NCI-H1417 treated with DMSO at 0.1 percent for 48 hours (cell line): ENCODE results near the gene ALOXE3.

ENCODE experiments used
- DNase-seq: peaks from one replicate; lab custom pipeline; 2025; lab: John Stamatoyannopoulos, UW

ALOXE3 gene

DNA sequence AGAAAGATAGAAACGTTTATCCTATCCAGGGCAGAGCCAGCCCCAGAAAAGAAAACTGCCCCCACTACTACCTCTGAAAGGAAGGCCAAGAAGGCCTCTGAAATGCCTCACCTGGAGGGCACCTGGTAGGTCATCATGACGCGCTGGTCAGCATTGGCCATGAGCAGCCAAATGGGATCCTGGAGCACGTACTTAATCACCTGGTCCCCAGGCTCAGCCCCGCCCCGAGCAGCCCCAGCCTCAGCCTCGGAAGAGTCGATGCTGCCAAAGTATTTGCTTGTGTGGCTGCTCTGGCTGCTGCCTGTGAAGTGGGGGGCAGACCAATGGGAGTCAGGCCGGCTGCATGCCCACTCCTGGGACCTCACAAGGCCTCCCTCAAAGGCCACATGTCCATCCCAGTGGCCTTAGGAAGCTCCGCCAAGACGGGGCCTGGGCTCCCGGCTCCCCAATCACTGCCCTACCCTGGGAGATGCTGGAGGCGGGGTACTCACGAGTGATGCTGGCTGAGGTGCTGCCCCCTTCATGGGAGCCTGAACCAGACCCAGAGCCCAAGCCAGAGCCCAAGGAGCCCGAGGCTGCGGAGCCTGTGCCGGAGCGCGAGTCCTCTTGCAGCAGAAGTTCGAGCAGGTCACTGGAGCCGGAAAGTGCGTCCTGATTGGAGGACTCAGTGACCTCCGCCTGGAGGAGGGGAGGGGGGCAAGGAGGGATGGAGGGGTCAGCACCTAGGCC is 24.0 kb upstream of the ALOXE3 start:
- no peak for DNase-seq

- DNase-seq, result no peak
These were observed 23.4 kb upstream of the ALOXE3 start for GRCh38 chr17:8141741-8142140.

- no peak for DNase-seq
These were observed 22.7 kb upstream of the ALOXE3 start for GRCh38 chr17:8141045-8141444.

DNA sequence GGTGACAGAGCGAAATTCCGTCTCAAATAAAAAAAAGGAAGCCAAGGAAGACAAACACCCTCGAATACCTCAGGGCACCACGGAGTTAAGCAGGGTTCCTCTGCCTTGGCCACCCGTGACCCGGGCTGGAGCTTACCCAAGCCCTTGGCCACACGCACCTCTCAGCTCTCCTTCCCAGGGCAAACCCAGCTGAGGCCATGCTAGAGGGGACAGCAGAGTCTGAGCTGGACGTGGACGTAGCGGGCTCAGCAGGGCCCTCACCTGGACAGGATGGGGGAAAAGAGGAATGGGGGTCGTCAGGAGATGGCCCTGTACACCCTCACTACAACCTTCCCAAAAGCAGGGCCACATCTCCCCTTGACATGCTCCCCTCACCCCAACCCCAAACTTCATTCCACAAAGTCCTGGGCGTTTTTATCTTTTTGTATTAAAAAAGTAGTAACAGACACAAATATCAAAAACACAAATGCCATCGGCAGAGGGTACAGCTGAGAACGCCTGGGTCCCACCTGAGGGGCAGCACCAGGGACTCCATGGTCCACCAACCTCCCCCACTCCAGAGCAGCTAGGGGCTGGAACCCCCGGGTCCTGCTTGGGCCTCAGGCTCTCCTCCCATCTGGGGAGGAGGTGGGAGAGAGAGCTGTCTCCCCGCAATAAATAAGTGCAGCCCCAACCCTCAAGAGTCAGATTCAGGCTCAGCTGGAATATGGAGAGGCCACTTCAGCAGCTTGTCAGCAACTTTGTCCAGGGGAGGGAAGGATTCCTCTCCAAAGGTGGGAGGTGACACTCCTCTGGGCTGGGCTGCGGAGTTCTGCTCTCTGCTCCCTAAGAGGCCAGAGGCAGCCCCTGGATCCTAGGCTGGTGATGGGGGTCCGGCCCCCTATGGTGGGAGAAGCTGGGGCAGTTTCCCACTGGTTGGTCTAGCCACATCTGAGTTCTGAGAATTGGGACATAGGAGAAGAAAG is 22.0 kb upstream of the ALOXE3 start:
- DNase-seq, result no peak

GRCh38 chr17:8138672-8139371 is 20.5 kb upstream of the ALOXE3 start:
- DNase-seq, result peak; percentile 81

DNA sequence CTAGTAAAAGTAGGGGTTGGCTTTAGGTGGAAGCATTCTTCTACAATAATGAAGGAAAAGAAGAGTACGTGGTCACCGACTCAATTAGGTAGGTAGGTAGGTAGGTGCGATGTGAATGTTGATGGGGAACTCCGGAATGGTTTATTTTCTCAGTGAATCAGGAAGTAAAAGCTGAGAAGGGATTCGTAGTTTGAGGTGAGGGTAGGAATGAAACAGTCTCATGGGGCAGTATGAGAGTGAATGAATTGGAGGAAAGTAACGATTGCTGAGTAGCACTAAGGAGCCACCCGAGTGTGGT is 20.0 kb upstream of the ALOXE3 start:
- no peak for DNase-seq

DNA sequence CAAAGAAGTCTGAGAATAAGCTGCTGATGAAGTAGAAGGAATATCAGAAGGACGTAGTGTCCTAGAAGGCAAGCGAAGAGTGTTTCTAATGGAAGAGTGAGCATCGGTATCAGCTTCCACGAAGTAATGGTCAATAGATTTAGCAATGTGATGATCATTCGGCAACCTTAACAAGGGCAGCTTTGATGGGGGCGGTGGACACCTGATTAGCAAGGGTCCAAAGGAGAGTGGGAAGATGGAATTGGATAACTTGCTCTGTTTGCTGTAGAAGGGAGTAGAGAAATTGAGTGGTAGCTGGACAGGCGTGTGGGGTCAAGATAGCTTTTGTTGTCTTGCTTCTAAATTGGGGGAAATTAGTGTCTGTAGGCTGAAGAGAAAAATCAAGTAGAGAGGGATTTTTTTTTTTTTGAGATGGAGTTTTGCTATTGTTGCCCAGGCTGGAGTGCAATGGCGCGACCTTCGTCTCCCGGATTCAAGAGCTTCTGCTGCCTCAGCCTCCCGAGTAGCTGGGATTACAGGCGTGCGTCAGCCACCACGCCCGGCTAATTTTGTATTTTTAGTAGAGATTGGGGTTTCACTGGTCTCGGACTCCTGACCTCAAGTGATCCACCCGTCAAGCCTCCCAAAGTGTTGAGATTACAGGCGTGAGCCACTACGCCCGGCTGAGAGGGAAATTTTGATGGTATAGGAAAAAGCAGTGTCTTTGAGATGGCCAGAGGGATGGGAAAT is 19.5 kb upstream of the ALOXE3 start:
- no peak for DNase-seq

DNA sequence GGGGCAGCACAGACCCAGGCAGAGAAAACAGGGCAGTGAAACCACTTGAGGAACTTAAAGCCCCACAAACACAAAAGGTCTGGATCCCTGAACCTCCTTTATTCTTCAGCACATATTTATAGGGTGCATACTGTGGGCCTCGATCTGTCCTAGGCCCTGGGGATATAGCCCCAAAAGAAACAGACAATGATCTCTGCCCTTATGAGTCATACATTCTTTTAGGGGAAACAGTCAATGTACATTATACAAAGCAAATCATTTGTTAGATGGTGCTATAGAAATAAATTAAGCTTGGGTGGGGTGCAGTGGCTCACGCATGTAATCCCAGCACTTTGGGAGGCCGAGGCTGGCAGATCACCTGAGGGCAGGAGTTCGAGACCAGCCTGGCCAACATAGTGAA is 15.6 kb upstream of the ALOXE3 start:
- no peak for DNase-seq

- no peak for DNase-seq
These were observed 15.1 kb upstream of the ALOXE3 start for GRCh38 chr17:8133399-8133798.

DNA sequence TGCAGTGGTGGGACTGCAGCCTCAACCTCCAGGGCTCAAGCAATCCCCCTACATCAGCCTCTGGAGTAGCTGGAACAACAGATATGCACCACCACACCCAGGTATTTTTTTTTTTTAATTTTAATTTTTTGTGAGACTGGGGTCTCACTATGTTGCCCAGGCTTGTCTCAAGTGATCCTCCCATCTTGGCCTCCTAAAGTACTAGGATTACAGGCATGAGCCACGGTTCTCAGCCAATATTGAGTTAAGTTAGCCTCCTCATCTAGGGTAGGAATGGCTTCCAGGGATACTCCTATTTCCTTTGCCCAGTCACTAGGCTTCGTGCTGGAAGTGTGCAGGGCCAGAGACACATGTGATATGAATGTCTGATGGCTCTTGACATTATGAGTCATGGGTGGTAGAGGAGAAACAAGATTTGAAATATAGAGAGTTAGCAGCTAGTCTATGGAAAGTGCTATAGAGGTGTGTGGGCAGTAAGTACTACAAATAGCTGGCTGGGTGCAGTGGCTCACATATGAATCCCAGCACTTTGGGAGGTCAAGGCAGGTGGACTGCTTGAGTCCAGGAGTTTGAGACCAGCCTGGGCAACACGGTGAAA is 13.6 kb upstream of the ALOXE3 start:
- no peak for DNase-seq

- DNase-seq, result no peak
These were observed 9.9 kb upstream of the ALOXE3 start for GRCh38 chr17:8128125-8128784.

- no peak for DNase-seq
These were observed 8.3 kb upstream of the ALOXE3 start for GRCh38 chr17:8126491-8127066.

DNA sequence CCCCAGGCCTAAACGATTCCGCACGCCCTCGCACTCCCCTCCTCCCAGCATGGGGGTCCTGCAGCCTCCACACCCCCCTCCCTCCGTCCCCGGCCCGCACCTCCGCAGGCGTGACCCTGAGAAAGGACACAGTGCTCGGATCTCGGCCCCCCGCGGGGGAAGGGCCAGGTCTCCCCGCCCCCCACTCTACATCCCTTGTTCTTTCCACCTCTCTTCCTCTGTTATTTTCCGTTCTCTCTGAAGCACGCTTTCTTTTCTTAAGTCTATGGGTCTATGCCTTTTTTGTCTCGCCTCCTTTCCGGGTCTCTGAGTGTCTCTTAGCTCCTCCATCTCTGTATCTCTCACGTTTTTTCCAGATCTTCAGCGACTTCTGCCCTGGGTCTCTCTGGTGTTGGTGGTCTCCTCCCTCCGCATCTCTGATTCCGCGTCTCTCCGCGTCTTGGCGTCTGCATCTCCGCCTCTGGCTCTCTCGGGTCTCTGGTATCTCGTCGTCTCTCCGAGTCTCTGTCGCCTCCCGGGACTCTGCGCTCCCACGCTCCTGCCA is 7.7 kb upstream of the ALOXE3 start:
- no peak for DNase-seq

GRCh38 chr17:8125154-8125946 is 7.0 kb upstream of the ALOXE3 start:
- no peak for DNase-seq

- no peak for DNase-seq
These were observed 6.2 kb upstream of the ALOXE3 start for GRCh38 chr17:8124350-8125153.

- no peak for DNase-seq
These were observed 5.5 kb upstream of the ALOXE3 start, which contains the start of gene HES7 for GRCh38 chr17:8123695-8124349. TSS of gene HES7 (minus strand) at chr17:8124106. CDS start at chr17:8124084, 22 bp downstream.

DNA sequence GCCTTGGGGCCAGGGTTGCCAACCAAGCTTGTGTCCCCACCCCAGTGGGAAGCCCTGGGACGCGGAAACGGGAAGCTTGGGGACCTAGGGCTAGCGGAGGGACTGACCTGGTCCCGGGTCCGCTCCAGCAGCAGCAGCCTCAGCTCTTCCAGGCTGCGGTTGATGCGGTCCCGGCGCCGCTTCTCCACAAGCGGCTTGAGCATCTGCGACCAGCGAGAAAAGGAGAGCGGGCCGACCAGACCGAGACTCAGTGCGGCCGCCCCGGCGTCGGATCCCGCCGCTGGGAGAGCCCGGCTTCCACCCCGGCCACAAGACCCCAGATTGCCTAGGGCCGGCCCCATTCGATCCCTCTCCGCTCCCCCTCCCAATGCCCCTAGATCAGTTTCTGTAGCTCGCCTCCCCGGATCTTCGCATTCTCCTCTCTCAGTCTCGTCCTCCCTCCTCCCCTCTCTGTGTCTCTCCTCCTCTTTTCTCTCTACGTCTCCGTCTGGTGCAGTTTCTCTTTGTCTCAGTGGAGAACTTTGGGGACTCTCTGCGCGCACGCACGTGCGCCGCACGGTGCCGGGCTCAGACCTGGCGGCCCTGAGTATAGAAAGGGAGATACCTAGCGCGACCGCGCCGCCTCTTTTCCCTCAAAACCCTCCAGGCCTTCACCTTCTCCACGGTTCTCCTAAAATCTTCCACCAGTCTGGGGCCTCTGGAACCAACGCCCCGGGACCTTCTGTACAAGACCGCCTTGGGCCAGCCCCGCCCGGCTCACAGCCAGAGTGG is 4.8 kb upstream of the ALOXE3 start:
- DNase-seq, result no peak
